Measurements from ENCODE around the gene HOOK2.

HOOK2 gene

GRCh38 chr19:12793290-12794195 lies 18.2 kb upstream of the HOOK2 start:
- DNase-seq (ENCODE audit: extremely low read depth in 1 of 2, low read depth in 1 of 2) = peak; percentile 88 to 93

GRCh38 chr19:12792853-12793289 lies 17.5 kb upstream of the HOOK2 start:
- DNase-seq (ENCODE audit: extremely low read depth in 1 of 2, low read depth in 1 of 2) = no peak

GRCh38 chr19:12792051-12792852 lies 16.9 kb upstream of the HOOK2 start:
- DNase-seq (ENCODE audit: extremely low read depth in 1 of 2, low read depth in 1 of 2) = peak in 1 of 2 donors; percentile 65

- peak; percentile 93 to 94 for DNase-seq (ENCODE audit: extremely low read depth in 1 of 2, low read depth in 1 of 2)
Measured at GRCh38 chr19:12791345-12792050, 16.1 kb upstream of the HOOK2 start, which contains the start of gene JUNB. JUNB (plus strand) TSS chr19:12791486; CDS start chr19:12791772, 286 bp downstream.

- no peak for DNase-seq (ENCODE audit: extremely low read depth in 1 of 2, low read depth in 1 of 2)
Measured at GRCh38 chr19:12790628-12791344, 15.4 kb upstream of the HOOK2 start.

DNA sequence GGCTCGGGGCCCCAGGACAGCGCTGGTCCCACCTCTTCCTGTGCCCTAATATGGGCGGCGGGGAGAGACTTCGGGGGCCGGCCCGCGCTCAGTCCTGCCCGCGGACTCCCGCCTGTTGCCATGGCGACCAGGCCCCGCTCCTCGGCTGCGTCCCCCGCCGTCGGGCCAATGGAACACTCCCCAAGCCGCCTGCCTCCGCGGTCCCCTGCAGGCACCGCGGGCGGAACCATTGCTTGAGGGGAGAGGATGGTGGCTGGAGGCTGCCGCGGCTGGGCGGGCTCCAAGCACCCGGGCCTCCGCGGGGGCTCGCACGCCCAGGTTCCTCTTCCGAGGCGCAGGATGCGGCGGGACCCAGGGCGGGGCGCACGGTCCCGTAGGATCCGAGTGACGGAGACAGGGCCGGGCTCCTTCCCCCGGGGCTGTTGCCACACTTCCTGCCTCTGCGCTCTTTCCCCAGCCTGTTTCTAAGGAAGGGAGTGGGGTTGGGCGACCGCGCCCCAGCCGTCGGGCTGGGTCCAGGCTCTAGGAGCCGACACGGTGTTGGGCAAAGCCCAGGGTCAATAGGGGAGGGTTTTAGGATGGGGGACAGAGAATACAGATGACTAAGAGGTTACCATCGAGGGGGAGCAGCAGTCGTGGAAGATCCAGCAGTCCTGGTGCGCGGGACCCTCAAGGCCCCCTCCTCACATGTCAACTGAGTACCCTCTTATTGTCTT lies 14.7 kb upstream of the HOOK2 start:
- peak; percentile 98 for DNase-seq (ENCODE audit: extremely low read depth in 1 of 2, low read depth in 1 of 2)

- DNase-seq (ENCODE audit: extremely low read depth in 1 of 2, low read depth in 1 of 2) = no peak
Measured at GRCh38 chr19:12789098-12789903, 13.9 kb upstream of the HOOK2 start.

DNA sequence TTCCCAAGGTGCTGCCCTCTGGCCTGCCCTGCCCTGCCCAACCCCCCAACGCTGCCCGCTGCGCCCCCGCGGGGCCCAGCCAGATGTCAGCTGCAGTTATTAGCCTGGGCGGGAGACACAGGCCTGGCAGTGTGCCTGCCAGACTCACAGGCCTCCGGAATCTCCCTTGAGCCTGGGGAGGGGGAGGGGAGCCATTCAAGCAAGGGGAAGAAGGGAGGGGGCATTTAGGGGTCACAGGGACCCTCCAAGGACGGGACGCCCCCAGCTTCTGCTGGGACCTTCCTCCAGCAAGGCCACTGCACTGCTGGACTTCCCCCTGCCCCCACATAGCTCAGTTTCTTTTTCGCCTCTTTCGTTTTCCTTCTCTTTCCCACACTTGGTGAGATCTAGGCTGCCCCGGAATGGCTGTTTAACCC lies 13.3 kb upstream of the HOOK2 start:
- no peak for DNase-seq (ENCODE audit: extremely low read depth in 1 of 2, low read depth in 1 of 2)

GRCh38 chr19:12788042-12788681 lies 12.8 kb upstream of the HOOK2 start:
- DNase-seq (ENCODE audit: extremely low read depth in 1 of 2, low read depth in 1 of 2) = no peak

GRCh38 chr19:12787458-12787857 lies 12.1 kb upstream of the HOOK2 start:
- no peak for DNase-seq (ENCODE audit: extremely low read depth in 1 of 2, low read depth in 1 of 2)

- DNase-seq (ENCODE audit: extremely low read depth in 1 of 2, low read depth in 1 of 2) = no peak
Measured at GRCh38 chr19:12786952-12787351, 11.6 kb upstream of the HOOK2 start.

DNA sequence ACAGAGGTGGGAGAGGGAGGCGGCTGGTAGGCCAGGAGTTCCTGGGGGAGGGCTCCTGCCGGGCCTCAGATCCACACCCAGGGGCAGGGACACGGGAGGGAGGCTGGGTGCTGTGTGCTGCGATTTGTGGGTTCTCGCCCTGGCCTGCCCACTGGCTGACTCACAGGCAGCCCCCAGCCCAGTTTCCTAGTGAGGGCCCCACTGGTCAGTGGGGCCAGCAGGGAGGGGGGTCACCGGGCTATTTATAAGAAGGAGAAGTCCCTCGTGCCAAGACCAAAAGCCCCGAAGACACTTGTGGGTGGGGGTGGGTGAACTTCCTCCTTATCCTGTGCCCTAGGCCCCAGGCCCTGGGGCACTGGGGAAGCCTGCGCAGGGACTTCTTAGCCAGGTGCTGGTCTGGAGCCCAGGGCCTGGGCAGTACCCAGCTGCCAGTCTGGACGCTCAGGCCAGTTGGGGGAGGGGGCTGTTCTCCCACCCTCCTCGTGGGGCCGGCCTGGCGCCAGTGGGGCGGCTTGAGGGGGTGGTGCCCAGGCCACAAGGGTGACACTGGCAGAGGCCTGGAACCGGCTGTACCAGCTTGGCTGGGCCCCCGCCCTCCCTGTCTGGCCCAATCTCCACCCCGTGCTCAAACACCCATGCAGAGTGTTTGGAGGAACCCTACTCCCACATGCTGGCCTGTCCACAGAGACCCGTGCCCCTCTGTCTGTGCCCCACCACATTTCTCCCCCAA lies 11.0 kb upstream of the HOOK2 start:
- DNase-seq (ENCODE audit: extremely low read depth in 1 of 2, low read depth in 1 of 2) = no peak

DNA sequence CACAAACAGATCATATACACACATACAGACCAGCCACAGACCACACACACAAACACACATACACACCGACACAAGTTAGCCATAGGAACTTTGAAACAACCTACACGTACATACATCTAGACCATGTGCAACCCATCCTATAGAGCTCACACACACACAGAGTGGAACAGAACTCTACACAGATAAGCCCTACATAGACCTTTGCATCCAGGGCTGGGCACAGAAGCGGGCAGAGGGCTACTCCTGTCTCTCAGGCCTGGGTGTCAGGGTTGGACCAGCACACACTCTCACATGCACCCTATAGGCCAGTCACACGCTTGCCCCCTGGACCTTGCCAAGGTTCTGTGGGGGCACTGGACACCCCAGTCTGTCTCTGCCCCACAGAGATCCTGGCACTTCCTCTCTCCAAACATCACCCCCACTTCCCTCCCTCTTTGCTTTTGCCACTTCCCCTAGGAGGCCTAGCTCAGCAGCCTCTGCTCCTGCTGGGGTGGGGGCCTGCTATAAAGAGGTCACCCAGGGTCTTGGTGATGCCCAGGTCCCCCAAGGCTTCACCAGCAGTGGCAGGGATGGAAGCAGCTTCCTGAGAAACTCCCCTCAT lies 10.2 kb upstream of the HOOK2 start:
- no peak for DNase-seq (ENCODE audit: extremely low read depth in 1 of 2, low read depth in 1 of 2)

- DNase-seq (ENCODE audit: extremely low read depth in 1 of 2, low read depth in 1 of 2) = no peak
Measured at GRCh38 chr19:12784871-12785430, 9.6 kb upstream of the HOOK2 start.

- DNase-seq (ENCODE audit: extremely low read depth in 1 of 2, low read depth in 1 of 2) = no peak
Measured at GRCh38 chr19:12784394-12784870, 9.1 kb upstream of the HOOK2 start.

- no peak for DNase-seq (ENCODE audit: extremely low read depth in 1 of 2, low read depth in 1 of 2)
Measured at GRCh38 chr19:12783849-12784393, 8.6 kb upstream of the HOOK2 start.

Data from stimulated activated CD8-positive, alpha-beta memory T cell treated with anti-CD3 and anti-CD28 coated beads, Interleukin-7, amount 100 ng/mL, for 48 hours (primary cell).